GM18873 (cell line): ENCODE data around the gene SLCO4A1.

Source experiments
- ATAC-seq: cut with Tn5 transposase; IDR thresholded peaks from one replicate; pipeline ENCODE4 v1.9.1; 2021; ENCODE audit warnings: mild to moderate bottlenecking, moderate library complexity, moderate number of reproducible peaks; ENCODE audit not compliant: unreplicated experiment, low FRiP score

The SLCO4A1 gene

GRCh38 chr20:62708591-62709536 is 66.6 kb downstream of the SLCO4A1 start, which contains the start of gene NTSR1:
NTSR1 (plus strand) TSS chr20:62708836; CDS start chr20:62709208, 372 bp downstream.
- no peak for ATAC-seq

GRCh38 chr20:62709537-62709905 is 67.2 kb downstream of the SLCO4A1 start:
- no peak for ATAC-seq

- ATAC-seq: no peak
Observed at GRCh38 chr20:62710221-62710885, 68.0 kb downstream of the SLCO4A1 start.

GRCh38 chr20:62710886-62711702 is 68.8 kb downstream of the SLCO4A1 start:
- ATAC-seq: no peak

GRCh38 chr20:62711703-62712101 is 69.4 kb downstream of the SLCO4A1 start:
- no peak for ATAC-seq

- ATAC-seq: no peak
Observed at GRCh38 chr20:62712606-62713005, 70.3 kb downstream of the SLCO4A1 start.

GRCh38 chr20:62714006-62714405 is 71.7 kb downstream of the SLCO4A1 start:
- no peak for ATAC-seq

GRCh38 chr20:62714799-62715198 is 72.5 kb downstream of the SLCO4A1 start:
- no peak for ATAC-seq

GRCh38 chr20:62715201-62715600 is 72.9 kb downstream of the SLCO4A1 start:
- ATAC-seq: no peak

GRCh38 chr20:62716198-62716940 is 74.1 kb downstream of the SLCO4A1 start:
- no peak for ATAC-seq

- ATAC-seq: no peak
Observed at GRCh38 chr20:62716941-62717310, 74.6 kb downstream of the SLCO4A1 start.

GRCh38 chr20:62717933-62718332 is 75.6 kb downstream of the SLCO4A1 start:
- ATAC-seq: no peak

GRCh38 chr20:62718546-62718945 is 76.2 kb downstream of the SLCO4A1 start:
- no peak for ATAC-seq

GRCh38 chr20:62719250-62719935 is 77.1 kb downstream of the SLCO4A1 start:
- ATAC-seq: no peak
